Upper lobe of right lung (tissue), 1 donor: ENCODE measurements around the gene FDX1. TPM values are rescaled to one million over a fixed set of nuclear protein-coding genes. Genes with fewer than 3 reads are reported as not detected.

Experiments used
- ATAC-seq: fragments of 200-7000 bp; cut with Tn5 transposase; one replicate; pipeline ENCODE4 v1.9.1; 2020; ENCODE audit warnings: mild to moderate bottlenecking, moderate library complexity
- DNase-seq: peaks from one replicate; pipeline ENCODE4 v3.0.0-alpha.2; 2020
- H3K27ac ChIP-seq: fragments of 200-600 bp; one replicate; pipeline ENCODE4 v1.8.0; 2022
- H3K27me3 ChIP-seq: fragments of 200-600 bp; one replicate; pipeline ENCODE4 v1.8.0; 2022; ENCODE audit warnings: mild to moderate bottlenecking
- H3K36me3 ChIP-seq: fragments of 200-600 bp; one replicate; pipeline ENCODE4 v1.8.0; 2022
- H3K4me1 ChIP-seq: fragments of 200-600 bp; one replicate; pipeline ENCODE4 v1.8.0; 2022
- H3K4me3 ChIP-seq: fragments of 200-600 bp; one replicate; pipeline ENCODE4 v1.8.0; 2022; ENCODE audit warnings: mild to moderate bottlenecking
- H3K9me3 ChIP-seq: fragments of 200-600 bp; one replicate; pipeline ENCODE4 v1.8.0; 2022
- intact Hi-C: fragments of 100-400 bp; cut with DNase I; formaldehyde crosslinking; loops from one replicate; pipeline ENCODE4 v1.11.0; 2022
- total RNA-seq: library from RNA; stranded (reverse); fragmentation: NEBNext Ultra II Directional; extraction: Animal tissue kit (Norgen Biotek cat#: 25700); gene quantifications from one replicate; pipeline ENCODE4 v1.2.1, GENCODE V29; 2021
- TF ChIP-seq, protein P1 (sequence below): fragments of 200-600 bp; IDR thresholded peaks from one replicate; pipeline ENCODE4 v1.8.0; 2022; ENCODE audit warnings: antibody characterized with exemption
- donor health status: DM: no; HTN: yes; CAD: no; lungs with severe emphysema.

Gene FDX1
- total RNA-seq, 1 donor from 2014 or later, result 21.6 TPM

DNA sequence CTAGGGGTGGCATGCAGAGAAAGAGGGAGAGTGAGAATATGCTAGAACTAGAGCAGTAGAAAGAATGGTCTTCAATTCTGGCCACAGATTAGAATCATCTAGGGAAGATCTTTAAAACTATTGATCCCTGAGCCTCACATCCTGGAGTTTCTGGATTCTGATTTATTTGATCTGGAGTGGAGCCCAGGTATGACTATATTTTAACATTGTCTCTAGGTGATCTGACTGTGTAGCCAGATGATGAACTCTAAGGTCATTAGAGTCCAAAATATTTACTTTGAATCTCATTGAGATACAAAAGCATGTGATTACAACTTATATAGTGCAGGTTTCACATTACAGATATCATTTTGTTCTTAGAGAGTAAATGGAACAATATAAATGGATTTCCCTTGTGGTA is 79.7 kb downstream of the FDX1 start:
- no peak for DNase-seq
- H3K4me3 ChIP-seq, result no peak overlapping the region
- H3K9me3 ChIP-seq, result no peaks in the 10 kb centered on the region
- H3K27ac ChIP-seq, result no peak overlapping the region
- TF ChIP-seq, protein P1, sequence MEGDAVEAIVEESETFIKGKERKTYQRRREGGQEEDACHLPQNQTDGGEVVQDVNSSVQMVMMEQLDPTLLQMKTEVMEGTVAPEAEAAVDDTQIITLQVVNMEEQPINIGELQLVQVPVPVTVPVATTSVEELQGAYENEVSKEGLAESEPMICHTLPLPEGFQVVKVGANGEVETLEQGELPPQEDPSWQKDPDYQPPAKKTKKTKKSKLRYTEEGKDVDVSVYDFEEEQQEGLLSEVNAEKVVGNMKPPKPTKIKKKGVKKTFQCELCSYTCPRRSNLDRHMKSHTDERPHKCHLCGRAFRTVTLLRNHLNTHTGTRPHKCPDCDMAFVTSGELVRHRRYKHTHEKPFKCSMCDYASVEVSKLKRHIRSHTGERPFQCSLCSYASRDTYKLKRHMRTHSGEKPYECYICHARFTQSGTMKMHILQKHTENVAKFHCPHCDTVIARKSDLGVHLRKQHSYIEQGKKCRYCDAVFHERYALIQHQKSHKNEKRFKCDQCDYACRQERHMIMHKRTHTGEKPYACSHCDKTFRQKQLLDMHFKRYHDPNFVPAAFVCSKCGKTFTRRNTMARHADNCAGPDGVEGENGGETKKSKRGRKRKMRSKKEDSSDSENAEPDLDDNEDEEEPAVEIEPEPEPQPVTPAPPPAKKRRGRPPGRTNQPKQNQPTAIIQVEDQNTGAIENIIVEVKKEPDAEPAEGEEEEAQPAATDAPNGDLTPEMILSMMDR, result no peak
- intact Hi-C loops, result no loop called here
- no peaks in the 10 kb centered on the region for H3K4me1 ChIP-seq
- H3K27me3 ChIP-seq, result no peaks in the 10 kb centered on the region
- ATAC-seq, result no peak
- no peaks in the 10 kb centered on the region for H3K36me3 ChIP-seq

DNA sequence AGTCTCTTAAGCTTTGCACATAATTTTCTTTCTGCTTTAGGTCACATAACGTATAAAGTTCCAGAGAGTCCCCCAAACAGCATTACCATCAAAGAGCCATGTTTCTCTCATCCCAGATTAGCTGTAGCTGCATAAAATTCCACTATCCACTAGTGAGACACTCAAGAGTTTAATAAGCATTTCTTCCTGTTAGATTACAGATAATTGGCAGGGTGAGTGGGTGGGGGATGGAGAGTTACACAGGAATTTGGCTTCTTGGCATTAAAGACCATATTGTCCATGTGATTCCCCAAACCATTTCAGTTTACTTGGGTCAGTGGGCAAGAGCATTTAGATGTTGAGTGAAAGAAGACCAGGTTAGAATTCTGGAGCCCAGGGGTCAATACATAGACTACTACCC is 82.3 kb downstream of the FDX1 start:
- Histone ChIP-seq H3K4me3 (no peak overlapping the region), H3K9me3 (no peaks in the 10 kb centered on the region), H3K36me3 (no peaks in the 10 kb centered on the region), H3K27ac (no peak overlapping the region), H3K27me3 (no peaks in the 10 kb centered on the region), H3K4me1 (no peaks in the 10 kb centered on the region)
- intact Hi-C loops, result no loop called here
- TF ChIP-seq, protein P1, result no peak
- ATAC-seq, result no peak
- no peak for DNase-seq

DNA sequence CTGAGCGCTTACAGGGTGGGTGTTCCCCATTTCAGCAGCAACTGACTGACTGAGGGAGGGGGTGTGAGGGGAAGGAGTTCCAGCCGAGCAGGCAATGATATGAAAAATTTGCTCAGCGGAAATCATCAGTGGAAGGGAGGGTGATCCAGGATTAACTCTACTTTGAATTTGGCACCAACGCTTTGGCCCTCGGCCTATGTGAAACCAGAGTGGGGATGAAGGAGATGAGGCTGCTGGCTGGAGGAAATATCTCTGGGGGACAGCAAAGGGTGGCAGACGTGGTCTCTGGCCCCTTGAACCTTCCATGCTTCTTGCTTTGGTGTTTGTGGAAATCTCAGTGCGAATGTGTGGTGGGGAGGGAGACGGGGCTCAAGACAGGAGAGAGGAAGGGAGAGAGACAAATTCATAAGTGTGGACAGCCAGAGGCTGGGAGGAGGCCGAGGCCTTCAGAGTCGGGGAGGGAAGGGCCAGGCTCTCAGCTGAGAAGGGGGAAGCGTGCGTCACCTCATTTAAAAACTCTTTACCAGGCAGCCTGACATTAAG is 83.6 kb downstream of the FDX1 start:
- DNase-seq (no peak), ATAC-seq (no peak)

DNA sequence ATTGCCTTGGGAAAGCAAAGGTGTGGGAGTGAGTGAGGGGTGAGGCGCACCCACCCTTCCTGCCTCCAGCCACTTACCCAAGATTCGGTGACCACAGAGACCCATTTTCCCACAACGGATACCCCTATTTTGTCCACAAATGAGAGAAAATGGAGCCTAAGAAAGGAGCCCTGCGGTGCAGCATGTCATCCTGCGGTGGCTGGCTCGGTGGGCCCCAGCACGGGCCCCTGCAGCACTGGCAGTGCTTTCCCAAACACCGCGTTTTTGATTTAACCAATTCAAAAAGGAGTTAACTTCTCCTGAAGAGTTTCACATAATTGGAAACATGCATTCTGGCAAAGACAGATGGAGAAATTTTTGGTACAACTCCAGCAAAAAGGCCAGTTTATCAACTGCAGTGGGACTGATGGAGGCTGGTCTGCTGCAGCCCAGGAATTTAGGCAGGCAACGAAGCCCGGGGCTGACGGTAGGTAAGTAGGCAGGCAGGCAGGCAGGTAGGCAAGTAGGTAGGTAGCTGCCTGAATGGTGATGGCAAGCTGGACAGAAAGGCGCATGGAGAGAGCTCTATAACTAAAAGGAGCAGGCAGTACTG is 84.2 kb downstream of the FDX1 start:
- no peaks in the 10 kb centered on the region for H3K4me1 ChIP-seq
- H3K4me3 ChIP-seq, result no peak overlapping the region
- H3K9me3 ChIP-seq, result no peaks in the 10 kb centered on the region
- no peak overlapping the region for H3K27ac ChIP-seq
- intact Hi-C loops, result no loop called here
- H3K27me3 ChIP-seq, result no peaks in the 10 kb centered on the region
- TF ChIP-seq, protein P1, result no peak
- DNase-seq (no peak), ATAC-seq (no peak)
- H3K36me3 ChIP-seq, result no peaks in the 10 kb centered on the region

More for the DNA sequence above, 83.6 kb downstream of the FDX1 start:
- Histone ChIP-seq H3K27me3 (no peaks in the 10 kb centered on the region), H3K4me3 (no peak overlapping the region), H3K9me3 (no peaks in the 10 kb centered on the region), H3K27ac (no peak overlapping the region), H3K36me3 (no peaks in the 10 kb centered on the region), H3K4me1 (no peaks in the 10 kb centered on the region)
- intact Hi-C loops, result no loop called here
- TF ChIP-seq, protein P1, result no peak

Other genes with a start within 250 kb of the FDX1 start
- 146 TPM for gene RDX, start 133.3 kb upstream of the FDX1 start, total RNA-seq